Spinal cord (tissue), 10 donors: ENCODE measurements around the gene PHF20. TPM values are rescaled to one million over a fixed set of nuclear protein-coding genes. Genes with fewer than 3 reads are reported as not detected.
"Not testable (repeated sequence)": the region's sequence is repeated elsewhere in the genome, so short reads cannot be mapped to it uniquely, and the experiment has no call there.

Experiments
- DNase-seq, 6 donors: peaks; one replicate each; pipeline versions ENCODE4 v3.0.0 to v3.0.0-alpha.2; 2013 to 2015; ENCODE audit warnings: low spot score in 6 of 6, low read depth in 4 of 6
- H3K27ac ChIP-seq: one replicate; pipeline ENCODE4 v1.5.1; 2013; ENCODE audit warnings: low read depth, low read length, control low read depth
- H3K27me3 ChIP-seq: one replicate; pipeline ENCODE4 v1.6.1; 2013; ENCODE audit warnings: low read length; ENCODE audit not compliant: control insufficient read depth, insufficient read depth
- H3K36me3 ChIP-seq: one replicate; pipeline ENCODE4 v1.6.1; 2013; ENCODE audit warnings: low read length; ENCODE audit not compliant: control insufficient read depth, insufficient read depth
- H3K4me1 ChIP-seq: one replicate; pipeline ENCODE4 v1.6.1; 2013; ENCODE audit warnings: low read length; ENCODE audit not compliant: control insufficient read depth, insufficient read depth
- H3K4me3 ChIP-seq: one replicate; pipeline ENCODE4 v1.5.1; 2013; ENCODE audit warnings: low read depth, low read length, control low read depth
- H3K9me3 ChIP-seq: one replicate; pipeline ENCODE4 v1.6.1; 2013; ENCODE audit warnings: low read length; ENCODE audit not compliant: control insufficient read depth, insufficient read depth
- WGBS: methylation state at CpG from one replicate; pipeline ENCODE4 v1.1.5; 2013; ENCODE audit warnings: missing lambda C conversion rate; ENCODE audit not compliant: insufficient coverage; 5-methylcytosine and 5-hydroxymethylcytosine counted together
- polyA plus RNA-seq, 2 donors: library from polyadenylated mRNA; unstranded; fragments of 120-200 nt; gene quantifications; one replicate each; pipeline ENCODE4 v1.2.1, GENCODE V29; 2013; ENCODE audit not compliant: insufficient read length in 2 of 2
- total RNA-seq, 2 donors: library from RNA; depleted of rRNA in 1 of 2; stranded (reverse); fragments of 120-200 nt in 1 of 2; fragments of >200 nt in 1 of 2; gene quantifications; one replicate each; pipeline versions ENCODE4 v1.2.3 to v1.2.4, GENCODE V29; 2013 to 2014
- donor health status: healthy.

The PHF20 gene
- total and polyA plus RNA-seq, 4 donors: 31.0 to 38.7 (median 33.4) TPM

DNA sequence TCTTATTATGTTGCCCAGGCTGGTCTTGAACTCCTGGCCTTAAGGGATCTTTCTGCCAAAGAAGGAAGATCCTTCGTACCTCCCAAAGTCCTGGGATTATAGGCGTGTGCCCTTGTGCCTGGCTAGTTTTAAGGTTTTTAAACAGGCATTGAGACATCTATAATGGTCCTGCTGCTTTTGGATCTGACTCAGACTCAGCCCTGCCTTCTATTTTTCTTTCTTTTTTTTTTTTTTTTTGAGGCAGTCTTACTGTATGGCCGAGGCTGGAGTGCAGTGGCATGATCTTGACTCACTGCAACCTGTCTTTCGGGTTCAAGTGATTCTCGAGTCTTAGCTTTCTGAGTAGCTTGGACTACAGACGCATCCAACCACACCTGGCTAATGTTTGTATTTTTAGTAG is 73.7 kb downstream of the PHF20 start:
- Histone ChIP-seq H3K9me3 (peaks cover 6% of the 10 kb centered on the region), H3K27ac (no peak overlapping the region), H3K36me3 (peaks cover 23% of the 10 kb centered on the region), H3K4me1 (peaks cover 4% of the 10 kb centered on the region), H3K4me3 (no peak overlapping the region), H3K27me3 (no peaks in the 10 kb centered on the region)
- DNase-seq: no peak
- 84% methylated on average over 2 of the region's 6 CpGs for WGBS

DNA sequence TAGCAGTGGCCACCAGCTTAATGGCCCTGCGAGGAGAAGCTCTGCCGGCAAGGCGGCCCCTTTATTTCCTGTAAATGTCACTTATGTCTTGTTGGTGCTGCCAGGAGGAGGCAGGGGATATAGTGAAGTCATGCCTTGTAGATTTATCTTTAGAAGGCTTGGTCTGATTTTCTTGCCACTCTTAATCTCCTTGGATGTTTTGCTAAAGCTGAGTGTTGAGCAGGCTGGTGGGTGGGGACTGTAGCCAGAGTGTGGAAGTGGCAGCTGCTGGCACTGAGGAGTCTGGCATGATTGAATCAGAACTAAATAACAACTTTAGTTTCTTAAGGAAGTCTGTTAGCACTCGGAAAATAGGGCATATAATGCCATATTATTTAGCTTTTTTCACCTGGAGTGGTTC is 77.9 kb downstream of the PHF20 start:
- 35% methylated on average over 2 of the region's 4 CpGs for WGBS
- no peak overlapping the region for H3K4me3 ChIP-seq

DNA sequence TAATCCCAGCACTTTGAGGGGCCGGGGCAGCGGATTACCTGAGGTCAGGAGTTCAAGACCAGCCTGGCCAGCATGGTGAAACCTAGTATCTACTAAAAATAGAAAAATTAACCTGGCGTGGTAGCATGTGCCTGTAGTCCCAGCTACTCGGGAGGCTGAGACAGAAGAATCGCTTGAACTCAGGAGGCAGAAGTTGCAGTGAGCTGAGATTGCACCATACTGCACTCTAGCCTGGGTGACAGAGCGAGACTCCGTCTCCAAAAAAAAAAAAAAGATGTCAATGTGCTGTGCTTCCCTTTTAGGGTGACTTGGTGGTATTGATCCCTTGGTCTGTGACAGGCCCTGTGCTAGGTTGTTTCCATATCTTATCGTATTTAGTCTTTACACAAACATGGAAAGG is 79.8 kb downstream of the PHF20 start:
- WGBS: 100% methylated on average over 2 of the region's 8 CpGs
- not testable (repeated sequence) for H3K27me3 ChIP-seq, H3K36me3 ChIP-seq, DNase-seq, H3K9me3 ChIP-seq, H3K4me3 ChIP-seq, H3K4me1 ChIP-seq, H3K27ac ChIP-seq

More for the DNA sequence above, 77.9 kb downstream of the PHF20 start:
- Histone ChIP-seq H3K27me3 (no peaks in the 10 kb centered on the region), H3K4me1 (peaks cover 4% of the 10 kb centered on the region), H3K9me3 (no peaks in the 10 kb centered on the region), H3K27ac (no peak overlapping the region), H3K36me3 (peaks cover 10% of the 10 kb centered on the region)
- peak in 2 of 6 donors; percentile 6 to 81 for DNase-seq

DNA sequence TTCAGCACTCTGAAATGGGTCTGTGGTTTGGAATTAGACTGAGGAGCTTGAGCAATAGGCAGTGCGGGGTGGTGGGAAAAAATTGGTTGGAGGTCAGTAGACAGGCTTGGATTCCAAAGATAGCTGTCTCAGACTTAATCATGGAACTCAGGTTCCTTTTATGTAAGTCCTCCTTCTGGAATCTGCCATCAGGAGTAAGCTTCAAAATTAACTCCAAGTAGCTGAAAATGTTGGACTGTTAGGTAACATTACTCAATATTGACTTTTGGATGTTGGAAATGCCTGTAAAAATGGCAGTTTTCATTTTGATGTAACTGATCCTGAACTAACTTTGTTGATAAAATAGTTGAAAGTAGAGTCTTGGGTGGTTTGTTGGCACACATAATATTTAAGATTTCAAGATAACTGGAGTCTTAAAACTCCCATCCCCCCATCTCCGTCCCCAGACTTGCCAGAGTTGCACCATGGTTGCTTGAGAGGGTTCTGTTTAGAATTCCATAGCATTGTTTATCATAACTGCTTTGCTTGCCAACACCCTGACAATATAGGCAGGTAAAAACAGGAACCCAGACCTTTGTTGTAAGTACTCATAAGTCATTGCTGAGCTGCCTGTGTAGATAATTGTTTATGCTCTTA is 83.0 kb downstream of the PHF20 start:
- no peaks in the 10 kb centered on the region for H3K27me3 ChIP-seq
- no peaks in the 10 kb centered on the region for H3K9me3 ChIP-seq
- no peak overlapping the region for H3K27ac ChIP-seq
- H3K4me1 ChIP-seq: peaks cover under 1% of the 10 kb centered on the region
- H3K36me3 ChIP-seq: peaks cover 6% of the 10 kb centered on the region
- no peak for DNase-seq
- H3K4me3 ChIP-seq: no peak overlapping the region
- 100% methylated on average over 1 of the region's 2 CpGs for WGBS

DNA sequence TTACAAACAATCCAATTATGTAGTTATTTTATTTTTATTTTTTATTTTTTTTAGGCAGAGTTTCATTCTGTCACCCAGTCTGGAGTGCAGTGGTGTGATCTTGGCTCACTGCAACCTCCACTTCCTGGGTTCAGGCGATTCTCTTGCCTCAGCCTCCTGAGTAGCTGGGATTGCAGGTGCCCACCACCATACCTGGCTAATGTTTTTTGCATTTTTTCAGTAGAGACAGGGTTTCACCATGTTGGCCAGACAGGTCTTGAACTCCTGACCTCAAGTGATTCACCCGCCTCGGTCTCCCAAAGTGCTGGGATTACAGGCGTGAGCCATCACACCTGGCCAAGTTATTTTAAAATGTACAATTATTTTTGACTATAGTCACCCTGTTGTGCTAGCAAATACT is 83.8 kb downstream of the PHF20 start:
- H3K36me3 ChIP-seq, H3K27me3 ChIP-seq, DNase-seq, H3K4me3 ChIP-seq, H3K9me3 ChIP-seq, H3K4me1 ChIP-seq, H3K27ac ChIP-seq: not testable (repeated sequence)
- WGBS: 97% methylated on average over 4 of the region's 4 CpGs

DNA sequence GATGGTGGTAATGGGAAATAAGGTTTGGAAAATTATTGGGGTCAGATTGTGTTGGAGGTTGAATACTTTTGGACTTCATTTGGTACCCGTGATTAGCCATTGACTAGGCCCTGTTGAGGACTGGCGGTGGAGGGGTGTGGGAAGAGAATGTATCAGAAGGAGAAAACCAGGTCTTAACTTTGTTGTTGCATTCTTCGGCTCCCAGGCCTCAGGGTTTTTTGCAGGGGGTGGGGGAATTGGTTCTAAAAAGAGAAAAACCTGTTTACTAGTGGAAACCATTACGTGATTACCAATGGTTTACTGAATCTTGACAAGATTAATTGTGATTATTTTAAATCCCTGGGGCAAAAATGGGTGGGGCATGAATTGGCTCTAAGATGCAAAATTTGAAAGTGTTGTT is 85.1 kb downstream of the PHF20 start:
- Histone ChIP-seq H3K36me3 (peaks cover 6% of the 10 kb centered on the region), H3K4me1 (no peaks in the 10 kb centered on the region), H3K27ac (no peak overlapping the region), H3K9me3 (no peaks in the 10 kb centered on the region), H3K27me3 (no peaks in the 10 kb centered on the region), H3K4me3 (no peak overlapping the region)
- no peak for DNase-seq
- 94% methylated on average over 4 of the region's 4 CpGs for WGBS

DNA sequence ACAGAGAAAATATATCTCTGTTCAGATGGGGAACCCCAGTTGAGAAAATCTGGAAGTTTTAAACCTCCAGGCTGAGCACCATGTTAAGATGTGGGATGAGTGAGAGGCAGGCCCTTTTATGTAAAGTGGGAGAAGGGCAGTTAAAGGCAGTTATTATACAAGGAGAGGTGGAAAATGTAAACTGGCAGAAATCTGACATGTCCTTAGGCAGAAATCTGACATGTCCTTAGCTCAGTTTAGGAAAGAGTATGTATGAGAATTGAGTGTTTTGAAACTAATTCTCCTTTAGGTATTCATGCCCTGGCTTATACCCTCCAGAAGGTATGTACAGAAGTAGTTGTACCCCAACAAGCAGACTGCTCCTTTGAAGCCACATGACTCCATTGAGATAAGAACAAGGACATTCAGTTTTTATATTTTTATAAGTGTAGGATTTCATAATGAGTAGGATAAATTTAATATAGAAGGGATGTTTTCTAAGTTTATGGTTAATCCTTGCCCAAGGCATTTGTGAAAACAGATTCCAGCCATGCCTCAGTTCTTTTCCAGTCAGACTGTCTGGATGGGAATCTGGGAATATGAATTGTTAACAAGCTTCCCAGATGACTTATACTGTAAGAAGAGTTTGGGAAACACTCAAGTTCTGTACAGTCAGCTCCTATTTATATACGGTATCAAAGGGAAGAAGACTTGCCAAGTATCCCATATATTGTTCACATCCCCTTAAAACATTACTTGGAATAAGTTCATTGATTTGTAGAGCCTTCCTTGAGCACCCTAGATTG is 94.8 kb downstream of the PHF20 start:
- Histone ChIP-seq H3K9me3 (no peaks in the 10 kb centered on the region), H3K27me3 (no peaks in the 10 kb centered on the region), H3K4me3 (no peak overlapping the region), H3K36me3 (peaks cover 5% of the 10 kb centered on the region), H3K4me1 (no peaks in the 10 kb centered on the region), H3K27ac (no peak overlapping the region)
- DNase-seq: peak in 1 of 6 donors; percentile 22
- no CpG with 5 or more reads among the region's 1 CpG for WGBS

DNA sequence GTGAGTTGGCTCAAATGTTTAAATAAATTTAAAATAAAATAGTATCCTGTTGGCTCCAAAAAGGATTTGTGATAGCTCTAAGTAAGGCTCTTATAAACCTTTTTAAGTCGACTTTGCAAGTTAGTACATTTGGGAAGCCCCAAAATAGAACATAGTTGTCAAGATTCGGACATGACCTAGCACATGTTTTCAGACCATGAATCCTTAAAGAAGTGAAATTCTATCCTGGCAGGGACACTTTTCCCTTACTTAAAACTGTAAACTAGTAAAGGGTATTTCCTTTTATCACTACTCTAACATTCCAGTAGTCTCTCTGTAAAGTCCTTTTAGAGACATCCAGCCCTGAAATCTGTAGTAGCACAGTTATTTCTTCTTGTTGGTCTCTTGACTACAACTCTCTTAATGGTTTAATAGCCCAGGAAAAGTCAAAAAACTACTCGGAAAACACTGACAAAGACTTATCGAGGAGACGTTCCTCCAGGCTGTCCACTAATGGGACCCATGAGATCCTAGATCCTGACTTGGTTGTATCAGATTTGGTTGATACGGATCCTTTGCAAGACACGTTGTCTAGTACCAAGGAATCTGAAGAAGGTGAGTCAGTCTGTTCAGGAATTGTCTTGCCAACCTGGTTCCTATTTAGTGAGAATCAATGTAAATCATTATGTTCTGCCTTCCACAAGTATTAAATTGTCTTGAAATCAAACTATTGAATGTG is 98.9 kb downstream of the PHF20 start:
- WGBS: 85% methylated on average over 5 of the region's 7 CpGs
- peak overlapping the region; percentile 22 for H3K27ac ChIP-seq
- H3K9me3 ChIP-seq: no peaks in the 10 kb centered on the region
- no peaks in the 10 kb centered on the region for H3K4me1 ChIP-seq
- H3K36me3 ChIP-seq: peaks cover 2% of the 10 kb centered on the region
- H3K4me3 ChIP-seq: no peak overlapping the region
- DNase-seq: no peak
- no peaks in the 10 kb centered on the region for H3K27me3 ChIP-seq

DNA sequence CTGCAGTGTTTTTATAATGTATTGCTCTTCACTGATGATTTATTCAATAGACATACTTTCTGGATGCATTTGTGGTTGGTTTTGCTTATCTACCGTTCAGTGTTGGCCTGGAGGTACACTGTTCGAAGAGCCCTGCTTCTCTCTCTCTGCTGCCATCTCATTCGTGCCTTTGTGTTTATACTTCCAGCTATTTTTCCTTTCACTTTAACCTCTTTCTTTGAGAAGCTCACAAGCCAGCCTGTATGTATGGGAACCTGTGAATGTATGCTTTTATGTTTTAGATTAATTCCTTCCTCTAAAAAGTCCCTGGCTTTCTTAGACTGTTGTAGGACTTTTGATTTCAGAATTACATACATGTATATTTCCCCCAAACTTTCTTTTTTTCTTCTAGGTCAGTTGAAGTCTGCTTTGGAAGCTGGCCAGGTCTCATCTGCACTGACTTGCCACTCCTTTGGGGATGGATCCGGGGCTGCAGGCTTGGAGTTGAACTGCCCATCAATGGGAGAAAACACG is 99.5 kb downstream of the PHF20 start:
- peak in 1 of 6 donors; percentile 29 for DNase-seq
- H3K4me3 ChIP-seq: no peak overlapping the region
- no peaks in the 10 kb centered on the region for H3K36me3 ChIP-seq
- WGBS: no CpG with 5 or more reads among the region's 5 CpGs
- H3K27ac ChIP-seq: peak overlapping the region; percentile 22
- no peaks in the 10 kb centered on the region for H3K9me3 ChIP-seq
- H3K4me1 ChIP-seq: no peaks in the 10 kb centered on the region
- no peaks in the 10 kb centered on the region for H3K27me3 ChIP-seq
